Activated CD4-positive, CD25-positive, alpha-beta regulatory T cell treated with anti-CD3 and anti-CD28 coated beads, Interleukin-2, amount 50 U/mL, for 72 hours (primary cell): Measurements from ENCODE around the gene SFSWAP.
"Not testable (repeated sequence)": the region's sequence is repeated elsewhere in the genome, so short reads cannot be mapped to it uniquely, and the experiment has no call there.

Experiments used
- DNase-seq: peaks from one replicate; pipeline ENCODE4 v3.0.0; 2021

The SFSWAP gene

DNA sequence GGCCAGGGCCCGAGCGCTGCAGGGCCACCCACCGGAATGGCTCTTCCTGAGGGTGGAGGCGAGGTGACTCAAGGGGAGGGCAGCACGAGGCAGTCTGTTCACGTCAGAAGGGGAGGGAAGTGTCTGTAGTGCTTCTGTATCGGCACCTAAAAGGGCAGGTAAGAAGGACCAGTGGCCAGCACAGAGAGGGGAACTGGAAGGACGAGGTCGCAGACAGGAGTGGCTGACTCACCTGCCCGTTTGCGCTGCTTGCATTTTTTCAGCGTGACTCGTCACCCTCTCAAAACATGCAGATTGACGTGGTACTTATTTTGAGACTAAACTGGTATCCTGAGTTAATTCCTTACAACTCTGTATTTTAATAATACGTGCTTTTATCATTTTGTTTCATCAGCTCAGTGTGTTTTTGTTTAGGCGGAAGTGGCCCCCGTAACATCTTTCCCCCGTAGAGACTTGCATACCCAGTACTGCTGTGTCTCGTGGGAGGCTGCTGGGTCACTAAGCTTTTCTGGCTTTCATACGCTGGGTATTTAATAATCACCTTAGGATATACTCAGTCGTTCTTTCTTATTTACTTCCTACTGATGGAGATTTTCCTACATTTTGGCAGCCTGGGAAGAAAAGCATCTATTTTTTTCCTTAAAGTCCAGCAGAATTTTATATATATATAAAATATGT, 26.4 kb downstream of the SFSWAP start:
- DNase-seq: no peak

DNA sequence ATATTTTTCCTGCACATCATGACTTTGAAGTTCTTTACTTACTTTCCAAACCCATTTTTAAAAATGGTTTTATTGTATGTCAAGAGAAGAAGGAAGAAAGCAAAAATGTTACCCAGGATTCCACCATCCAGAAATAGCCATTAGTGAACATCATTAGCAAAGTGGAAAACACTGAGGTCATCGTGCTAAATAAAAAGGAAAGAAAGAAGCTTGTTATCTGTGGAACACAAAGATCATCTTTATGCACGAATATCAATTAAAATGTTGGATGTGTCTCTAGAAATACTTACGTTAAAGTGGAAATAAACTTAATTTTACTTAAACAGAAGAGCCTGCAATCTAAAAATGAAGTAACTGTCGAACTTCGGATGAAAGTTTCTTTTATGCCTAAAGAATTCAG, 27.3 kb downstream of the SFSWAP start:
- no peak for DNase-seq

DNA sequence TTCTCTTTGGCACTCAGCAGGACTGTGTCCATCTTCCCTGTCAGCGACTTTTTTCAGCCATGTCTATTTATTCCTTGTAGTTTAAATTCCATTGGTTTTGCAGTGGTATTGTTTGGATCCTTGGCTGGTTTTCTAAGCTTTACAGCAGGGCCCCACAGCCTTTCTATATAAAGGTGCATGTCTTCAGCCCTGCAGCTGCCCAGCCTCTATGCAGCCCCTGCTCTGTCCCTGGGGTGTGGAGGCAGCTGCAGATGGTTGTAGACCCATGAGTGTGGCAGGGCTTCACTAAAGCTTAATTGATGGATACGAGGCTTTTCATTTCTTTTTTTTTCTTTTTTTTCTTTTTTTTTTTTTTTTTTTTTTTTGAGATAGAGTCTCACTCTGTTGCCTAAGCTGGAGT, 29.7 kb downstream of the SFSWAP start:
- no peak for DNase-seq

DNA sequence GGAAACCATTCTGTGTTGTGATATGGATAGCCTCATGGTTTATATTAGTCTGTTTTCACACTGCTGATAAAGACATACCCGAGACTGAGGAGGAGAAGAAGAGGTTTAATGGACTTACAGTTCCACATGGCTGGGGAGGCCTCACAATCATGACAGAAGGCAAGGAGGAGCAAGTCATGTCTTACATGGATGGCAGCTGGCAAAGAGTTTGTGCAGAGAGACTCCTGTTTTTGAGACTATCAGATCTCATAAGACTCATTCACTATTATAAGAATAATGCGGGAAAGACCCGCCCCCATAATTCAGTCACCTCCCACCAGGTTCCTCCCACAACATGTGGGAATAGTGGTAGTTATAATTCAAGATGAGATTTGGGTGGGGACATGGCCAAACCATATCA, 31.9 kb downstream of the SFSWAP start:
- DNase-seq: not testable (repeated sequence)

DNA sequence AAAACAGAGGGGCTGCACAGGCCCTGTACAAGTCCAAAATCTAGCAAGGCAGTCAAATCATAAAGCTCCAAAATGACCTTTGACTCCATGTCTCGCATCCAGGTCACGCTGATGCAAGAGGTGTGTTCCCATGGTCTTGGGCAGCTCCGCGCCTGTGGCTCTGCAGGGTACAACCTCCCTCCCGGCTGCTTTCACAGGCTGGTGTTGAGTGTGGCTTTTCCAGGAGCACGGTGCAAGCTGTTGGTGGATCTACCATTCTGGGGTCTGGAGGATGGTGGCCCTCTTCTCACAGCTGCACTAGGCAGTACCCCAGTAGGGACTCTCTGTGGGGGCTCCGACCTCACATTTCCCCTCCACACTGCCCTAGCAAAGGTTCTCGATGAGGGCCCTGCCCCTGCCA, 32.5 kb downstream of the SFSWAP start:
- not testable (repeated sequence) for DNase-seq

DNA sequence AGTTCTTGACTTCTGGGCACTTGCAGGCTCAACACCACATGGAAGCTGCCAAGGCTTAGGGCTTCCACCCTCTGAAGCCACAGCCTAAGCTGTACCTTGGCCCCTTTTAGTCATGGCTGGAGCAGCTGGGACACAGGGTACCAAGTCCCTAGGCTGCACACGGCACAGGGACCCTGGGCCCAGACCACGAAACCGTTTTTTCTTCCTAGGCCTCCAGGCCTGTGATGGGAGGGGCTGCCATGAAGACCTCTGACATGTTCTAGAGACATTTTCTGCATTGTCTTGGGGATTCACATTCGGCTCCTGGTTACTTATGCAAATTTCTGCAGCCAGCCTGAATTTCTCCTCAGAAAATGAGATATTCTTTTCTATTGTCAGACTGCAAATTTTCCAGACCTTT, 33.0 kb downstream of the SFSWAP start:
- DNase-seq: not testable (repeated sequence)

DNA sequence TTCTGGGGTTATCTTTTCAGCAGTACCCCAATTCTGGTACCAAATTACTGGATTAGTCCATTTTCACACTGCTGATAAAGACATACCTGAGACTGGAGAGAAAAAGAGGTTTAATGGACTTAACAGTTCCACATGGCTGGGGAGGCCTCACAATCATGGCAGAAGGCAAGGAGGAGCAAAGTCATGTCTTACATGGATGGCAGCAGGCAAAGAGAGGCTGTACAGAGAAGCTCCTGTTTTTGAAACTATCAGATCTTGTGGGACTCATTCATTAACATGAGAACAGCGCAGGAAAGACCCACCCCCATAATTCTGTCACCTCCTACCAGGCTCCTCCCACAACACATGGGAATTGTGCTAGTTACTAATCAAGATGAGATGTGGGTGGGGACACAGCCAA, 33.8 kb downstream of the SFSWAP start:
- DNase-seq: not testable (repeated sequence)

DNA sequence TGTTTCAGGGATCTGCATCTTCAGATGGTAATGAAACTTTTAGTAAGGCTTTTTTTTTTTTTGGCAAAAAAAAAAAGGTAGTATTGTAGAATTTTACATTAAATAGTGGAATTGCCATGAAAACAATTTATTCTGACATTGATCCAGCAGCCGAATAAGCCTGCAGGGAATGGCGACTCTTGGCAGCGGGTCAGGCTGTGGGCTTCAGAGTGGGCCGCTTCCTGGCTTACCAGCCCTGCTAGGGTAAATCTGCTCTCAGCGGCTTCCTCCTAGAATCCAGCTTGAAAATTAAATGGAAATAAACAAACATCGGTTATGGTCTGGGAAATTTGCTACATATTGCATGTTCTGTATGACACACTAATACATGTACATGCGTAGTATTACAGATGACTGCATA, 34.8 kb downstream of the SFSWAP start:
- DNase-seq: no peak

DNA sequence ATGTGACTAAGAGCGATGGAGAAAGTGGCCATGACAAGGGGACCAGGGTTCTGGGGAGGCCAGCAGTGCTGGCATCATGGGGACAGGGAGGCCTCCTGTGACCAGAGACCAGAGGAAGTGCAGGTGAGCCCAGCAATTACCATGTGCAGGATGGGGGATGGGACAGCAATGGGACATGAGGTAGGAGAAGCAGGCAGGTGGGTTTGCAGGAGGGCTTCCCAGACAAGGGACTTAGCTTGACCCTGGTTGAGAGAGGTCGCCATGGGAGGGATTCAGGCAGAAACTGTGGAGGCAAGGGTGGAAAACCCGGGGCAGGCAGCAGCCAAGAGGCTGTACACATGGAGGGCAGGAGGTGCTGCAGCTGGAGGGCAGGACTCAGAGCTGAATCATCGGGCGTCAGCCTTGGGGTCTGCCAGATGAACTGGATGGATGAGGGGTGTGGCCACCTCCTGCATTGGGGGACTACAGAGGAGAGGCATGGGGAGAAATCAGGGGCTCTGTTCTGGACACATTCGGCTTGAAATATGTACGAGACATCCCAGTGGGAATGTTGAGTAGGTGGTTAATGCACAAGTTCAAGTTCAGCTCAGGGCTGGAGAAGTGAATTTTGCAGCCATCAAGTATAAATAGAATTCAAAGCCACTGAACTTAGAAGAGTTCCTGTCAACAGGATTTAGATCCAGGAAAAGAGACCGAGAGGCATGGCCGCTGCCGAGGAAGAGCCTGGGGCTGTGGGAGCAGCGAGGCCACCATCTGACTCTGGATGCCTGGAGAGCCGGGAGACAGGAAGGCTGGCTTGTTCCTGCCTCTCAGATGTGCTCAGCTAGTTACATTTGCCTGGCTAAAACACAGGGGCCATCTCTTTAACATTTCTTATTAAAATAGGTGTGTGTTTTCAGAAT, 36.6 kb downstream of the SFSWAP start:
- DNase-seq: no peak

DNA sequence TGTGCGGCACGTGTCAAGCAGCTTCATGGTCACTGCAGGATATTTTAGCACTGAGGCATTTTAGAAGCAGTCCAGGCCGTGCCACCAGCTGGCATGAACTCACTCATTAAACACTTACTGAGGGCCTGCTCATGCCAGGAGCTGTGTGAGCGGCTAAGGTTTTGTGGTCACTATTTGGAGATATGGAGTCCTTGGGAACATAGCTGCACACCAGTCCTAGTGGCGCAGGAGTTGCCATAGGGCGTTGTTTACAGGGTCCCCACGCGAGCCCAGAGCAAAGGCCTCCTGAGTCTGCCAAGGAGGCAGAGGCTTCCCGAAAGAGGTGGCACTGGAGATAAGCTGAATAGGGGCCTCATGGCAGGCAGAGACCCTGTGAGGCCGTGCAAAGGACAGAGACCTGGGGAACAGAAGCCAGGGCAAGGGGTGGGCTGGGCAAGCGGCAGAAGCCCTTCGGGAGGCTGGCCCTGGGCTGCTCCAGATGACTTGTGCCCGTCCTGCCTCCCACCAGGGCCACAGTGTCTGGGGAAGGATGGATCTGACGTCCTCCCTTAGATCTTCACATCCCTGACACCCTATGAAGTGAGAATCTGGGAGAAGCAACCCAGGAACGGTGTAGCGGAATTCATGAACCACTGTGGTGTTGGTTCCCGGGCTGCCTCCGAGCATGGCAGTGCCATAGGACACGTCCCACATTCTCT, 38.9 kb downstream of the SFSWAP start:
- no peak for DNase-seq

DNA sequence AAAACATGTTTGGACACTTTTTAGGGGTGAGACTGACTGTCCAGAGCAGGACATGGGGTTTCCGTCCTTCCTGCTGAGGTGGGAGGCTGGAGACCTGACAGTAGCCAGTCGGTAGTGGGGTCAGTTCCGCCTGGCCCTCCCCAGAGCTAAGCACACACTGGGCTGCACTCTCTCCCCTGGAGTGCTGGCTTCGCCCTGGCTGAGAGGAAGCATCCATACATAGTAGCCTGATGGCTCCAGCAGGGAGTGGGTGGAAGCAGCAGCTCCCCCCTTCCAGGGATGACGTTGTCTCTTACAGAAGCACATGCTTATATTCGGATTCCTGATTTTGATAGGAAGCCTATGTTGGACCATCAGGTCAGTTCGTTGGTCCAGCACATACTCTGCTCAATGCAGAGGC, 40.4 kb downstream of the SFSWAP start:
- DNase-seq: no peak

DNA sequence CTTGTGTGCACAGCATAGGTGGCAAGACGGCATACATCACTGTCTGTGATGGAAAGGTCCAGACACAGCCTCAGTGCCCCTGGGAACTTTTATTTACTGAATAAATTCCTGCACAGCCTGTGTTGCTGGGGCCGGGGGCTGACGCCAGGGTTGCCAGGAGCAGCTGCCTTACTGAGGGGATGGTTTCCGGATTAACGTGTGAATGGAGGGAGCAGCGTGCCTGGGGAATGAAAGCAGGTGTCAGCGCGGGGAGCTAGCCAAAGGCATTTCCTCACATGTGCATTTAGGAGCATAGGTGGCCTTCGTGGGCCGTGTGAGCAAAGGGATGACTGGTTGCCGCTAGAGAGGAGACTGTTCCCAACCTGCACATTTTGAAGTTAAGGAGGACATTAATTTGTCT, 41.6 kb downstream of the SFSWAP start:
- DNase-seq: no peak

DNA sequence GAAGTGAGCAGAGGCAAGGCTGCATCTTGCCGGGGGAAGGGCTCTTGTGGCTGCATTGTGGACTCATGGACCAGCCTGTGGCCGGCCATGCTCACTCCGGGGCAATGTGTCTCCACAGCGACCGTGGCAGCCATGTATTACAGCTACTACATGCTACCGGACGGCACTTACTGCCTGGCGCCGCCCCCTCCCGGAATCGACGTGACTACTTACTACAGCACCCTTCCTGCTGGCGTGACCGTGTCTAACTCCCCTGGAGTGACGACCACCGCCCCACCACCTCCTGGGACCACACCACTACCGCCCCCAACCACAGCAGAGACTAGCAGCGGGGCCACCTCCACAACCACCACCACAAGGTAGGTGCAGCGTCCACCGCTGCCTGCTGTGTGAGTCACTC, 42.1 kb downstream of the SFSWAP start:
- DNase-seq: no peak

DNA sequence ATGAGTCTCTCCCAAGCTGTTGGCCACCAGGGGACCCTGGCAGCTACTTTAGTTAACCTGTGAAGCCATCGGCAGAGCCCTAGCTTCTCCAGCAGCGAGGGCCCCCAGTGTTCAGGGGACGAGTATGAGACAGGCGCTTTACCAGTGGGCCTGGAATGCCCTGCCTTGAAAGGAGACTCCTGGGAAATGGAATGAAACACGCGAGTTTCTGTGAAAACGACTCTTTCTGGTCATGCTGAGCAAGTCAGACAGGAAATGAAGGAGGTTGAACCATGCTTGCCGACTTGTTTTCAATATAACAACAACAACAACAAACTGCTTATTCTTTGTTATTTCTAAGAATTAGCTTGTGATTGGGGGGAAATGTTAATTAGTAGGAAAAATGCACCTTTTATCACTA, 42.9 kb downstream of the SFSWAP start:
- no peak for DNase-seq

DNA sequence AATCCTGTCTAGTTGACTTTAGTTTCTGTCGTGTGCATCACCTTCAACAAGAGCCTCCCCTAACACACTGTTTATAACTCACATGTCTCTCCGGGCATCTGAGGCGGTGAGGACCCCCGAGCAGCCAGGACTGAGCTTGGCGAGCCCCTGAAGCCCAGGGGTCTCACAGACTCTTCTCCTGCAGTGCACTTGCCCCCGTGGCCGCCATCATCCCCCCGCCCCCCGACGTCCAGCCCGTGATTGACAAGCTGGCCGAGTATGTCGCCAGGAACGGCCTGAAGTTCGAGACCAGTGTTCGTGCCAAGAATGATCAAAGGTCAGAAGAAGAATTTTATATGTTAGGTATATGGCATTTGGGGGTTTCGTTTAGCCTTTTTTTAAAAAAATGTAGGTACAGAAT, 43.3 kb downstream of the SFSWAP start:
- no peak for DNase-seq

DNA sequence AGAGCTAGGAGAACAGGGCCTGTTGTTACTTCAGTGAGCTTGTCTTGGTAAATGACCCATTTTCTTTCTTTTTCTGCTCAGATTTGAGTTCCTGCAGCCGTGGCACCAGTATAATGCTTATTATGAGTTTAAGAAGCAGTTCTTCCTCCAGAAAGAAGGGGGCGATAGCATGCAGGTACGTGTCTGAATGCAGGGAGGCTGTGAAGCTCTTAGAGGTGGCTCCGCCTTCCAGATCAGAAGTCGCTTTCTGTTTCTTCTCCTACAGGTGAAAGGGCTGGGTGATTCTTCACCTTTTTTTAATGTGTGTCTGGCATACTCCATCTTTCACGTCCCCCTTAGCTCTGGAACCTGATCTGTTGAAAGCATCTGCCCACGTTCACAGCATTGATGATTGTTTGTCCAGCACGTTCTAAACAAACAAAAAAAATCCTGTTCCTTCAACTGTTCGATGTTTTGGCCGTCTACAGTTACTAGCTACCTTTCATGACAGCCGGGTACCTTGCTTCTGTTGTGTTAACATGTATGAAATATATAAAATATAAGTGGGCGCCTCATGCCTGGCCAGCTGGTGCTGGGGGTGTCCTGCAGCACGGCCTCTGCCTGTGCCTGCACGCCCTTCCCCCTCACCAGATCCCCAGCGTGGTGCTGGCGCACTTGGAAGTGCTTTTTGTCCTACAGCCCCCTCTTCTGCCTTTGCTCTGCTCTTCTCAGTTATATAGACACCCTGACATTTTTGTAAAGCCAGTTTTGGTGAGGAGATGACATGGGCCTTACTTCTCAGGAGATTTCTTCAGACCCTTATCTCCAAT, 44.6 kb downstream of the SFSWAP start:
- DNase-seq: no peak

DNA sequence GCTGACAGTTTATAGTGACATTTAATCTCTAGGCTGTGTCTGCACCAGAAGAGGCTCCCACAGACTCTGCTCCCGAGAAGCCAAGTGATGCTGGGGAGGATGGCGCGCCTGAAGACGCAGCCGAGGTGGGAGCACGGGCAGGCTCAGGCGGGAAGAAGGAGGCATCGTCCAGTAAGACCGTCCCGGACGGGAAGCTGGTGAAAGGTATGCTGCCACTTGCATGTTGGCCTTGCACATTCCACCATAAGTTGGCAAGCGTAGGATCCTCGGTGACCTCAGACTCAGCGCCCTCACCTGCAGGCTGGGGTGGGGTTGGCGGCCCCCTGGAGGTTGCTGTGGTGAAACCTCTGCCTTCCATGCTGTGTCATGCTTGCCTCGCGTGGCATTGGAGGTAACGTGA, 45.6 kb downstream of the SFSWAP start:
- no peak for DNase-seq

DNA sequence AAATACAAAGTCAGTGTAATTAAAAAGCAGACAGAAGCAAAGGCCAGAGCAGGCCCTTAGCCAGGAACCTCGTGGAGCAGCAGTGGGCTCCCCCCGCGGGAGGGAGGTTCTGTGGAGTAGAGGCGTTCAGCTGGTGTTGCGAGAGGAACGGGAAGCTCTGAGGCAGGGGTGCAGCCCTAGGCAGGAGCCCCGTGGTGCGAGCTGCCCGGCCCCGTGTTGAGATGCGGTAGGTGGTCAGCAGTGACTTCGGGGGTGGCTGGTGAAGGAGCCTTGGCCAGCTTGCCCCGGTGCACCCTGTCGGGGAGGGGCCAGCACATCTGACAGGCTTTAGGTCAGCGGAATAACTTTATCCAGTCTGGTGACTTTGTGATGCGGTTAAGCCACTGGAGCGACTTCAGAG, 46.2 kb downstream of the SFSWAP start:
- no peak for DNase-seq

DNA sequence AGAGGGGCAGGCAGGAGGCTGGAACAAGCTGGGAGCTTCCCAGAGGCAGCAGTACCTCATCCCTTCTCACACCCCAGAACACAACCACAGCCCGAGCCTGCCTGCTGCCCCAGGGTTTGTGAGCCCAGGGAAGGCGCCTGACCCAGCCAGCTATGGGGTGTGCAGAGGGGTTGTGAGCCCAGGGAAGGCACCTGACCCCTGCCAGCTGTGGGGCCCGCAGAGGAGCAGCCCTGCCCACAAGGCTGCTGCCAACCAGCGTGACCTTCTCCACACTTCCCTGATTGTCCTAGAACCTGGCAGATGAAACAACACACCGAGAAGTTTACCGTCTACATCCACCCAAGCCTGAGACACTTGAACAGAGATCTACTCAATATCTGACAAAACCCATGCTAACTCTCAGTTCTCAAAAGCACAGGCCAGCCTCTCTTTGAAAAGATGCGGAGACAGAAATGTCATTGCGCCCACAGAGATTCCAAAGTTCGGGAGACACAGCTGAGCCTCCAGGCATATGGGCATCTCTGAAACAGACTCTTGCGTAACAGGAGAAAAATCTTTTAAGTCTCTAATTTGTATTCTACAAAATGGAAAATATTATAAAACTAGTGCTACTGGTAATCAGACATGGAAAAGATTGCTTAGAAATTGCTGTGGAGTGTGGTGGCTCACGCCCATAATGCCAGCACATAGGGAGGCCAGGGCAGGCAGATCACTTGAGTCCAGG, 47.3 kb downstream of the SFSWAP start:
- no peak for DNase-seq

DNA sequence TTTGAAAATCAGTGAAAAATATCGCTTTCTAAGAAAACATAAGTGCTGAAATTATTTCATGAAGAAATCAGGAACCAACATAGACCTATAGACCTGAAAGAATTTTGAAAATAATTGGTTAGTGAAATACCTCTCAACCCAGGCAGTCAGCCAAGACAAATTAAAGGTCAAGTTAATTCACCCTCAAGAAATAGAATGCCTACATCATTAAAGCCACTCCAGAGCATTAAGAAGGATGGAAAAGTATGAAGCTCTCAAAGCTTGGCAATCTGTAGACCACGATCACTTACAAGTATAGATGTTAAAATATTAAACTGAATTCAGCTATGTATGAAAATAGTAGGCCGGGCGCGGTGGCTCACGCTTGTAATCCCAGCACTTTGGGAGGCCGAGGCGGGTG, 48.3 kb downstream of the SFSWAP start:
- no peak for DNase-seq

DNA sequence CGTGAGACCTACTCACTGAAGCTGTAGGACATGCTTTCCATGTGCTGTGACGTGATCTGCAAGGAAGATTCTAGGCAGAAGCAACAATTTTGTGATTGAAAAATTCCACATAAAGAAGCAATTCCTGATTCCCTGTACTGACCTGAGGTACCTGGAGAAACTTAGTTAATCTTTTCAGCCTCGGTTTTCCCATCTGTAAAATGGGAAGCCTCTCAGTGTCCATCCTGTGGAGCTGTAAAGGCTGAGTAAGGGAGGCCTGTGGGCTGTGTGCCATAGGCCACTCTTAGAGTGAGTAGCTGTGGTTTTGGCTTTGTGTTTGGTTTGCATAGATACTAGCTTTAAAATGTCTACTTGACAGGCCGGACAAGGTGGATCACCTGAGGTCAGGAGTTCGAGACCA, 50.7 kb downstream of the SFSWAP start:
- no peak for DNase-seq

DNA sequence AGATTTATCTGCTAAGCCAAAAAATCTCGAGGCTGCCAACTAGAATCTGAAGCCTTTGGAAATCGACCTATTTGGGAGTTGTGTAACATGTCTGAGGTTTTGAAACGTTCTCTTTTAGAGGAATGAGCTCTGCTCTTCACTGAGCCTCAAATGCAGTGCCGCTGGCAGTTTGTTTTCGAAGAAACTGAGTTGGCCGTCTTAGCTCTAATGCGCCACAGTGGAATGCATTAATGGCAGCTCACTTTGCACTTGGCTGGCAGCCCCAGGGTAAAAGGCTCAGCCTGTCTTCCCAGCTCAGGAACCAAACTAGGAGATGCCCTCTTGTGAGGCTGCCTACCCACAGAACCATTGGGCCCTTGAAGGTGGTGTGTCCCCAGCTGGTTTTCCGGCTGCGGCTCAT, 53.8 kb downstream of the SFSWAP start:
- DNase-seq: no peak
